GM21381 (cell line): ENCODE data around the gene UNK.
"Not testable (repeated sequence)": the region's sequence is repeated elsewhere in the genome, so short reads cannot be mapped to it uniquely, and the experiment has no call there.

ENCODE experiments used
- ATAC-seq: cut with Tn5 transposase; IDR thresholded peaks from one replicate; pipeline ENCODE4 v1.9.1; 2021; ENCODE audit warnings: mild to moderate bottlenecking, moderate library complexity; ENCODE audit not compliant: unreplicated experiment

UNK gene

DNA sequence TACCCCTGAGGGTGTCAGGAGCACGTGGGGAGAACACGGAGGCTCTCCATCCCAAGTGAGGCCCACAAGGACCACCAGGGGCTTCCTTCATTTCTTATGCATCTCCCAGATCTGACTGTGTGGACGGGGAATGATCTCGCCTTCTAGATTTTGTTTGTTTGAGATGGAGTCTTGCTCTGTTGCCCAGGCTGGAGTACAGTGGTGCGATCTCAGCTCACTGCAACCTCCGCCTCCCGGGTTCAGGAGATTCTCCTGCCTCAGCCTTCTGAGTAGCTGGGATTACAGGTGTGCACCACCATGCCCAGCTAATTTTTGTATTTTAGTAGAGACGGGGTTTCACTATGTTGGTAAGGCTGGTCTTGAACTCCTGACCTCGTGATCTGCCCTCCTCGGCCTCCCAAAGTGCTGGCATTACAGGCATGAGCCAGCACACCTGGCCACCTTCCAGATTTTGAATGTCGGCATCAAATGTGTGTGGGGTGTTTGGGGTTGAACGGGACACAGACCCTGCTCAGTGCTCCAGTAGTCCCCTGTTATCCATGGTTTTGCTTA is 84.2 kb downstream of the UNK start:
- ATAC-seq: not testable (repeated sequence)

DNA sequence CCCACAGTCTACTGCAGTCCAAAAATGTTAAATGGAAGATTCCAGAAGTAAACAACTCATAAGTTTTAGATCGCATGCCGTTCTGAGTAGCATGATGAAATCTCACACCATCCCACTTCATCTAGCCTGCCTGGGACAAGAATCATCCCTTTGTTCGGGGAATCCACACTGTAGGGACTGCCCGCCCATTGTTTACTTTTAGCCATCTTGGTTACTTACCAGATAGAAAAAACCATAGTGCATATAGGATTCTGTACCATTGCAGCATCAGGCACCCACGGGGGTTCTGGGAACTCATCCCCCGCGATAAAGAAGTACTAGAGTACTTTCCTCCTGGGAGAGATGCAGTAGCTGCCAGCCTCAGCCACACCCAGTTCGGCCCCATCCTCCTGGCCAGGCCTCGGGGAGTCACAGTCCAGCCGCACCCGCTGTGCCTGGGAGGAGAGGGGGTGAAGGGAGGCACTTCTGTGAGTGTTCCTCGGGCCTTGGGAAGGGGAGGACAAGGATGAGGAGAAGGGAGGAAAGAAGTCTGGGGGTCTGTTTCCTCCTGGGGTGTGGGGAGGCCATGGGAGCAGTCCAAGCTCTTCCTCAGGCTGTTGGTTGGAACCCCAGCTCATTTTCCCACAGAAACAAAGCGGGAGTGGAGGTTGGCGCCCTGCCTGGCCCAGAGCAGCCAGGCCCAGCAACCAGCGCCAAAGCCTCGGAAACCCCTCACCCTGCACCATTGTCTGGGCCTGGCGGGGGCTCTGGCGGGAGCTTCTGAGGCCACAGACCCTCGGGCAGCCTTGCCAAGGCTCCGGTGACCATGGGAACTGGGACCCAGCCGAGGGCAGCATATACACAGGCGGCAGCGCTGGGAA is 84.9 kb downstream of the UNK start:
- ATAC-seq: no peak

DNA sequence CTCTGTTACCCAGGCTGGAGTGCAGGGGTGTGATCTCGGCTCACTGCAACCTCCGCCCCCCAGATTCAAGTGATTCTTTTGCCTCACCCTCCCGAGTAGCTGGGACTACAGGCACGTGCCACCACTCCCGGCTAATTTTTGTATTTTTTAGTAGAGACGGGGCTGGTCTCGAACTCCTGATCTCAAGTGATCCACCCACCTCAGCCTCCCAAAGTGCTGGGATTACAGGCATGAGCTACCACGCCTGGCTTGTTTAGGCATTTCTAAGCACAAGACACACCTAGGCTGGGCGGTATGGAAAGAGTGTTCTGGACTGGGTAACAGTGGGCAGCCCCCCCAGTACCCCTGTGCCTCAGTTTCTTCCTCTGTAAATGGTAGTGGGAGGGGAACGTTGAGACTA is 85.6 kb downstream of the UNK start:
- ATAC-seq: not testable (repeated sequence)

DNA sequence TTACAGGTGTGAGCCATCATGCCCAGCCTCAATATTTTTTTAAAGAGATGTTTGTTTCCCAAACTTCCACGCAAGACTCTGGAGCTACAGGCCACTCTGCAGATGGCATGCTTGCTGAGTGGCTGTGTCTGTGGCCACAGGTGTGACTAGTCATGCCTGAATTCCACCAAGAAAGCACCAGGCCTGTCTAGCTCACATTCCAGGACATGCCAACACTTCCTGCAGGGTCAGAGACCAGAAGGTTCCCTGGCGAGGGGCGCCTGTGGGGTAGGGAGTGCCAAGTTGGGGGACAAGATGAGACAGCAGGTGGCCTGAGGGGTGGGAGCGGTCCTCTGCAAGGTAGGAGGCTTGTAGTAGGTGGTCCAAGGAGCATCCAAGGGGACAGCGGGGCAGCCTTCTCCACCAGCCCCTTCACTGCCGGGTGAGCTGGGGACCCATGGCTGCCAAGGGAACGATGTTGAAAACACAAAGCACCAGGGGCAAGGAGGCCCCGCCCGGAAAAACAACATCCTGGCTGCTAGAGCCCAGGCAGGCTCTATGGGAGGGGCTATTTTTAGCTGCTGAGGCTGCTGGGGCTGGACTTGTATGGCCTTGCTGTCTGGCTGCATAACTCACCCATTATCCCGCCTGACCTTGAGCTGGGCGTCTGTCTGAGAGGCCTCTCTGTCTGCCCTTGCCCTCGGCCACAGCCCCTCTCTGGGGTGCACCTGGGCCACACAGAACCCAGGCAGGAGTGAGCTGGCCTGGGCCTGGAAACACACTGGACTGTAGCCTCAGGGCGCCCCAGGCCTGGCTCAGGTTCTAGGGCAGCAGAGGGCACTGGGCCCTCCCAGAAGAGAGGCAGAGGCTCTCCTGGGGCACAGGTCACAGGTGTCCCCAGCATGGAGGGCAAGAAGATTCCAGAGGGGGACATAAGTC is 88.1 kb downstream of the UNK start:
- ATAC-seq: no peak

DNA sequence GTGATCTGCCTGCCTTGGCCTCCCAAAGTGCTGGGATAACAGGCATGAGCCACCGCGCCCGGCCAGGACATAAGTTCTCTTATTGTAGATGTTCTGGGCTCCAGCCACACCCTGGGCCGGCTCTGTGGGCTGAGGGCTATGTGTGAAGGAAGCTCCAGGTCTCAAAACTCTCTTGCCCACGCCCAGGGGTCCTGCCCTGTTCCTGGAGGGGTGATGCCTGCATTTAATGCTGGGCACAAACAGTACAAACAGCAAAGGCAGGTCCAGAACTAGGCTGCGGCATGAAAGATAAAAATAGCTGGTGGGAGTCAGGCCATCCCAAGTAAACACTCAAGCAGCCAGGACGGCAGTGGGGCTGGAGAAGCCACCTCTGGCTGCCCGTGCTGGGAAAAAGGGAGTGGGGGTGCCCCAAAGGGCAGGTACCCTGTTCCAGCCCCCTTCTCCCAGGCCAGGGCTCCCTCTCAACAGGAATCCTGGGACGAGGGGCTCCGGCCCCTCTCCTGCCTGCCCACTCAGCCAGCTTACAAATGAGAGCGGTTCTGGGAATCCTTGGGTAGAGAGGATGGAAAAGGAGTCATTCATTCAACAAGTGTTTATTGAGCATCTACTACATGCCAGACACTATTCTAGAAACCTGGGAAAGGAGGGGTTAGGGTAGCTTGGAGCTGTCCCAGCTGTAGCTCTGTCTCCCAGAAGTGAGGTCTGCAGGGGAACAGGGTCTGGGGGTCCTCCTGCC is 89.1 kb downstream of the UNK start:
- no peak for ATAC-seq

DNA sequence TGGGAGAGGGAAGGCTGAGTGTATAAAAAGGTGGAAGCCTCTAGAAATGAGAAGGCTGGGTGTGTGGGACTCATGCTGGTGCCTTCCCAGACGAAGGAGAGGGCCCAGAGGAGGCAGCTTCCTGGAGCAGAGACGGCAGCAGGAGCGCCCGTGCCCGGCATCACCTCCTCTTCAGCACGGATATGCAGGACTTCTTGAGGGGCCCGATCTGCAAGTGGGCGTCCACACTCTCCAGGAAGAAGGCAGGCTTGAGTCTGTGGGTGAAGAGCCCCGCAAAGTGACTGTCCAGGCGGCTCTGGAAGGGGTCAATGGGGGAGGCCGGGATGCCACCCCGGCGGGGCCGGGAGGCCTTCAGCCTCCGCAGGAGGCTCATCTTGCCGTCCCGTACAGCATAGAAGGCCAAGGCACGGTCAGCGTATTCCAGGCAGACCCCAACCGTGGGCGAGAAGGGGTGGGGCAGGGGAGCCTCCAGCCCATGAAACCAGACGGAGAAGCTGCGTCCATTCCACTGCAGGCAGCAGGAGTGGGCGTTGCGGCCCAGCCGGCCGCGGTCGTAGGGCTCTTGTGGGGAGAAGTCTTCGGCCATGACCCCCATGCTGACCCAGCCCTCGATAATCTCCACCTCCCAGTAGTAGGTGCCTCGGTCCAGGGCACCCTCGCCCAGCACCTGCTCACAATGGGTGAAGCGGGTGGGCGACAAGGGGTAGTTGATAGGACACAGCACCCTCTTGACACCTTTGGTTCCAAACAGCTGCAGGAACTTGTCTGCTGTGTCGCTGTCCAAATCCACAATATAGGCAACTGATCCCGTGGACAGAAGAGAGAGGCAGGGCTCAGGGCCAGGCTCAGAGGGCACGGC is 89.9 kb downstream of the UNK start:
- no peak for ATAC-seq
